Measurements from ENCODE around the gene IDUA. TPM values are rescaled to one million over a fixed set of nuclear protein-coding genes. Genes with fewer than 3 reads are reported as not detected.

Gene IDUA
- total RNA-seq, 1 donor from 2014 or later, result 9.0 TPM

DNA sequence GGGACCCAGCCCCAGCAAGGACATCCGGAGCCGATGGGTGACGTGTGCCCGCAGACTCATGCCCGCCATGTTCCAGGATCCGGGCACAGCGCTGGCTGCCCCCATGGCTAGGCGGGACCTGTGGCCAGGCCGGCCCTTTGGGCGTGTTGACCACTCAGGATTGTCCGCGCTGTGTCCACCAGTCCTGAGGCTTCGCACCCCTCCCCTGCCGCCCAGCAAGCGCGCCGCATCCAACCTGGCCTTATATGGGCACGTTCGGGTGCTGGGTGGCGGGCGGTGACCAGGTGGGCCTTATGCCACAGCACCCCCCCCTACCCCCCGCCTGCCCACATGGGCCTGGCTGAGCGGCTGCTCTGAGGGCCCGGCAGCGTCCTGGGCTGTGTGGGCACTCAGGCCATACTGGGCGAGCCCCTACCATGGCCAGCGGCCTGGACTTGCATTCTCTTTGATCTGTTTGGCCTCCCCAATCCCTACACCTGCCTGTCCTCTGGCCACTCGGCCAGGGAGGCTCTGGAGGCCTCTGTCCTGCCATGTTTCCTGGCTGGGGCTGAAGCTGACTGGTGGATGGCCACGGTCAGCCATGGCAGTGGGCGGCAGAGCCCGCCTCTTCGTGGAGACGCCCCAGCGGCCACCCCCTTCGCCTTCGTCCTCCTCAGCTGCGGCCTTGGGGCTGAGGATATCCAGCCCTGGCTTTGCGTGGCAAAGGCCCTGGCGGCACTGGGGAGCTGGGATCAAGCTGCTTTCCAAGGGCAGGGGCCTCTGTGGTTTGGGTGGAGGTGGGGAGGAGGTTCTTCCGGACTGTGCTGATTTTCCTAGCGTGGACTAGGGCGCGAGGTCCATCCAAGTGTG, 26.6 kb downstream of the IDUA start:
- no peak overlapping the region for H3K27ac ChIP-seq (replicated peaks)
- H3K36me3 ChIP-seq, result no peaks in the 10 kb centered on the region
- DNase-seq, result no peak
- peaks cover 5% of the 10 kb centered on the region for H3K27me3 ChIP-seq (ENCODE audit: low read depth)
- intact Hi-C loops (cut with micrococcal nuclease), result no loop called here
- H3K9me3 ChIP-seq (replicated peaks), result no peaks in the 10 kb centered on the region
- no peak overlapping the region for H3K4me3 ChIP-seq
- no peak for TF ChIP-seq CTCF (IDR thresholded peaks at IDR 0.05; ENCODE audit: borderline replicate concordance)
- H3K4me1 ChIP-seq, result peaks cover 30% of the 10 kb centered on the region

- no peak overlapping the region for H3K27ac ChIP-seq (replicated peaks)
- H3K9me3 ChIP-seq (replicated peaks), result no peaks in the 10 kb centered on the region
- no peak overlapping the region for H3K4me3 ChIP-seq
- no peak for TF ChIP-seq CTCF (IDR thresholded peaks at IDR 0.05; ENCODE audit: borderline replicate concordance)
- intact Hi-C loops (cut with micrococcal nuclease), result no loop called here
- peaks cover 20% of the 10 kb centered on the region for H3K4me1 ChIP-seq
- no peak for DNase-seq
- no peaks in the 10 kb centered on the region for H3K36me3 ChIP-seq
- no peaks in the 10 kb centered on the region for H3K27me3 ChIP-seq (ENCODE audit: low read depth)
Measured at GRCh38 chr4:1014291-1015167, 27.7 kb downstream of the IDUA start.

DNA sequence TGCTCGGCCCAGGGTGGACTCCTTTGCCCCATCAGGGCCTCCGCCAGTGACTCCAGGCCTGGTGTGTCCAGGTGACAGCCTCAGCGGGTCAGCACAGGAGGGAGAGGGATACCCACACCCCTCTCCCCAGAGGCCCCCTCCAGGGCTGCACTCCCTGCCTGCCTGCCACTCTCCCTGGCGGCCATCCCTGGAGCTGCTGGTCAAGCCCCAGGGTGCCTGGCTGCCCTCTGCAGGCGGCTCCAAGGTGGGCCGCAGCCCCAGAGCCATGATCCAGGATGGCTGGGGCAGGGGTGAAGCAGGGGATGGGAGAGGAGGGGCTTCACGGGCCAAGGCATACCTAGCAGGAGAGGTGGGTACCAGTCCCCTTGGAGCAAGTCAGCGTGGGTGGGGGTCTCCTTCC, 28.3 kb downstream of the IDUA start:
- Histone ChIP-seq H3K9me3 (replicated peaks) (no peaks in the 10 kb centered on the region), H3K4me3 (no peak overlapping the region), H3K27ac (replicated peaks) (no peak overlapping the region), H3K4me1 (peaks cover 16% of the 10 kb centered on the region), H3K27me3 (ENCODE audit: low read depth) (no peaks in the 10 kb centered on the region), H3K36me3 (no peaks in the 10 kb centered on the region)
- intact Hi-C loops (cut with micrococcal nuclease), result no loop called here
- TF ChIP-seq CTCF (IDR thresholded peaks at IDR 0.05; ENCODE audit: borderline replicate concordance), result no peak
- no peak for DNase-seq

- Histone ChIP-seq H3K4me3 (no peak overlapping the region), H3K4me1 (peaks cover 10% of the 10 kb centered on the region), H3K36me3 (no peaks in the 10 kb centered on the region), H3K27me3 (ENCODE audit: low read depth) (no peaks in the 10 kb centered on the region), H3K27ac (replicated peaks) (no peak overlapping the region), H3K9me3 (replicated peaks) (no peaks in the 10 kb centered on the region)
- no peak for TF ChIP-seq CTCF (IDR thresholded peaks at IDR 0.05; ENCODE audit: borderline replicate concordance)
- intact Hi-C loops (cut with micrococcal nuclease), result no loop called here
- DNase-seq, result no peak
Measured at GRCh38 chr4:1015746-1016145, 28.9 kb downstream of the IDUA start.

DNA sequence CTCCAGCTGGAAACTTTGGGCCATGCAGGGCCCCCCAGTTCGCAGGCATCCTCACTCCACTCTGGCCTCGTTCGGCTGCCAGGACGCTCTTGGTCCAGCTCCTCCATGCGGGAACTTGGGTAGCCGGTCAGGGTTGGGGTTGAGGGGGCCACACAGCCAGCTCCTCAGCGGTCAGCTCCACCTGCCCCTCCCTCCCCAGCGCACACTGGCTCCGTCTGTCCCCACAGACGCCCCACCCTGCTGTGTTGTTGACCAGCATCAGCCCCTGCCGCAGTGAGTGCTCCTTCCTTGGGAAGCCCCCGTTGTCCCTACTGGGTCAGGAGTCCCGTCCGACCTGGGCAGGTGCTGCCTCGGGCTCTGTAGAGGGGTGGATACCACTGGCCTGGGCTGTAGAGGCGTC, 30.4 kb downstream of the IDUA start:
- Histone ChIP-seq H3K27ac (replicated peaks) (no peak overlapping the region), H3K4me3 (no peak overlapping the region), H3K4me1 (peaks cover 4% of the 10 kb centered on the region), H3K36me3 (no peaks in the 10 kb centered on the region), H3K27me3 (ENCODE audit: low read depth) (no peaks in the 10 kb centered on the region), H3K9me3 (replicated peaks) (no peaks in the 10 kb centered on the region)
- no peak for DNase-seq
- TF ChIP-seq CTCF (IDR thresholded peaks at IDR 0.05; ENCODE audit: borderline replicate concordance), result no peak
- intact Hi-C loops (cut with micrococcal nuclease), result no loop called here
